Tibial artery (tissue), 4 donors: ENCODE results near the gene SDK1.

ENCODE experiments used
- DNase-seq, 2 donors: peaks; one replicate each; pipeline ENCODE4 v3.0.0-alpha.2; 2019
- H3K27ac ChIP-seq, 2 donors: fragments of 200-600 bp; sonication (generic) in 1 of 2; 1 replicate in 1 of 2; 2 replicates in 1 of 2; pipeline ENCODE4 v1.5.1; 2018 to 2019; ENCODE audit warnings: mild to moderate bottlenecking in 1 of 2
- H3K27me3 ChIP-seq, 2 donors: fragments of 200-600 bp; sonication (generic) in 1 of 2; one replicate each; pipeline versions ENCODE4 v1.5.1 to v1.6.0; 2016 to 2019
- H3K36me3 ChIP-seq, 3 donors: fragments of 200-600 bp; sonication (generic) in 2 of 3; one replicate each; pipeline ENCODE4 v1.5.1; 2016 to 2019; ENCODE audit warnings: mild to moderate bottlenecking in 2 of 3
- H3K4me1 ChIP-seq, 4 donors: fragments of 200-600 bp; sonication (generic) in 2 of 4; 1 replicate in 3 of 4; 2 replicates in 1 of 4; pipeline ENCODE4 v1.5.1; 2016 to 2019
- H3K4me3 ChIP-seq, 2 donors: fragments of 200-600 bp; sonication (generic) in 1 of 2; 1 replicate in 1 of 2; 2 replicates in 1 of 2; pipeline ENCODE4 v1.5.1; 2018 to 2019; ENCODE audit warnings: mild to moderate bottlenecking in 2 of 2
- H3K9me3 ChIP-seq, 3 donors: fragments of 200-600 bp; sonication (generic) in 1 of 3; one replicate each; pipeline ENCODE4 v1.5.1; 2016 to 2019
- CTCF ChIP-seq, 2 experiments: fragments of 200-600 bp in 1 of 2; fragments of 450-650 bp in 1 of 2; IDR thresholded peaks; one replicate each; pipeline ENCODE4 v1.5.1; 2017 to 2019; ENCODE audit warnings: antibody characterized with exemption in 2 of 2, mild to moderate bottlenecking in 1 of 2, moderate library complexity in 1 of 2
- intact Hi-C: fragments of 100-400 bp; cut with DNase I; formaldehyde crosslinking; loops from one replicate; pipeline ENCODE4 v1.15.0; 2023; ENCODE audit warnings: low total_unique reads

Gene SDK1

GRCh38 chr7:3914051-3914775, 613.2 kb downstream of the SDK1 start:
- H3K27me3 ChIP-seq = no peaks in the 10 kb centered on the region
- no peaks in the 10 kb centered on the region for H3K36me3 ChIP-seq
- no peak overlapping the region for H3K27ac ChIP-seq
- H3K9me3 ChIP-seq = no peaks in the 10 kb centered on the region
- no peak overlapping the region for H3K4me3 ChIP-seq
- no peak for DNase-seq
- intact Hi-C loops = no loop called here
- TF ChIP-seq CTCF (IDR thresholded peaks at IDR 0.05) = no peak
- H3K4me1 ChIP-seq = no peaks in the 10 kb centered on the region

- Histone ChIP-seq H3K27me3 (no peaks in the 10 kb centered on the region), H3K9me3 (no peaks in the 10 kb centered on the region), H3K36me3 (no peaks in the 10 kb centered on the region), H3K4me3 (no peak overlapping the region), H3K27ac (no peak overlapping the region), H3K4me1 (no peaks in the 10 kb centered on the region)
- no peak for DNase-seq
- TF ChIP-seq CTCF (IDR thresholded peaks at IDR 0.05) = no peak
- intact Hi-C loops = no loop called here
Observed at GRCh38 chr7:3915337-3915878, 614.4 kb downstream of the SDK1 start.

- Histone ChIP-seq H3K27ac (no peak overlapping the region), H3K9me3 (no peaks in the 10 kb centered on the region), H3K4me1 (no peaks in the 10 kb centered on the region), H3K36me3 (no peaks in the 10 kb centered on the region), H3K4me3 (no peak overlapping the region), H3K27me3 (no peaks in the 10 kb centered on the region)
- no peak for DNase-seq
- TF ChIP-seq CTCF (IDR thresholded peaks at IDR 0.05) = no peak
- intact Hi-C loops = no loop called here
Observed at GRCh38 chr7:3916146-3916545, 615.1 kb downstream of the SDK1 start.

- Histone ChIP-seq H3K27ac (no peak overlapping the region), H3K4me3 (no peak overlapping the region), H3K9me3 (no peaks in the 10 kb centered on the region), H3K36me3 (no peaks in the 10 kb centered on the region), H3K27me3 (no peaks in the 10 kb centered on the region), H3K4me1 (peaks cover 0 to 5% (median 0%) of the 10 kb centered on the region in 4 donors)
- TF ChIP-seq CTCF (IDR thresholded peaks at IDR 0.05) = no peak
- intact Hi-C loops = no loop called here
- DNase-seq = no peak
Observed at GRCh38 chr7:3917436-3917835, 616.4 kb downstream of the SDK1 start.

- TF ChIP-seq CTCF (IDR thresholded peaks at IDR 0.05) = no peak
- H3K4me3 ChIP-seq = no peak overlapping the region
- no peaks in the 10 kb centered on the region for H3K36me3 ChIP-seq
- H3K4me1 ChIP-seq = peaks cover 0 to 10% (median 0%) of the 10 kb centered on the region in 4 donors
- no peak overlapping the region for H3K27ac ChIP-seq
- no peaks in the 10 kb centered on the region for H3K9me3 ChIP-seq
- intact Hi-C loops = no loop called here
- H3K27me3 ChIP-seq = no peaks in the 10 kb centered on the region
- DNase-seq = no peak
Observed at GRCh38 chr7:3918576-3918975, 617.5 kb downstream of the SDK1 start.
